GM19372 (cell line): ENCODE results near the gene PIM2.

ENCODE experiments used
- ATAC-seq: cut with Tn5 transposase; IDR thresholded peaks from one replicate; pipeline ENCODE4 v1.9.1; 2021; ENCODE audit warnings: mild to moderate bottlenecking, low read depth, moderate library complexity; ENCODE audit not compliant: unreplicated experiment

PIM2 gene

GRCh38 chrX:48936429-48937053 lies 17.7 kb upstream of the PIM2 start:
- ATAC-seq: no peak

GRCh38 chrX:48935301-48935670 lies 16.5 kb upstream of the PIM2 start:
- ATAC-seq: no peak

- no peak for ATAC-seq
Observed at GRCh38 chrX:48934581-48935300, 15.9 kb upstream of the PIM2 start.

GRCh38 chrX:48933757-48934156 lies 14.9 kb upstream of the PIM2 start:
- no peak for ATAC-seq

GRCh38 chrX:48927736-48928382 lies 9.0 kb upstream of the PIM2 start:
- ATAC-seq: no peak

- ATAC-seq: no peak
Observed at GRCh38 chrX:48927123-48927522, 8.3 kb upstream of the PIM2 start.

GRCh38 chrX:48924270-48924669 lies 5.4 kb upstream of the PIM2 start:
- ATAC-seq: no peak

- ATAC-seq: no peak
Observed at GRCh38 chrX:48923771-48924170, 4.9 kb upstream of the PIM2 start.

GRCh38 chrX:48920718-48921104 lies 1.9 kb upstream of the PIM2 start:
- ATAC-seq: no peak

GRCh38 chrX:48919947-48920717 lies 1.3 kb upstream of the PIM2 start:
- no peak for ATAC-seq

GRCh38 chrX:48919360-48919841 lies 577 bp upstream of the PIM2 start:
- no peak for ATAC-seq

- ATAC-seq: no peak
Observed at GRCh38 chrX:48918301-48918642, 552 bp downstream of the PIM2 start.

GRCh38 chrX:48917139-48918001 lies 1.5 kb downstream of the PIM2 start:
- ATAC-seq: peak; percentile 42

- ATAC-seq: no peak
Observed at GRCh38 chrX:48914593-48915493, 4.0 kb downstream of the PIM2 start.

GRCh38 chrX:48913605-48914366 lies 5.0 kb downstream of the PIM2 start:
- no peak for ATAC-seq

GRCh38 chrX:48911412-48912182 lies 7.2 kb downstream of the PIM2 start, which contains the start of gene SLC35A2:
SLC35A2 (minus strand) TSS chrX:48911646; CDS start chrX:48911636, 10 bp downstream.
- ATAC-seq: peak; percentile 60

- ATAC-seq: peak; percentile 8
Observed at GRCh38 chrX:48910926-48911411, 7.9 kb downstream of the PIM2 start.
